ENCODE data around the gene MAPK7. TPM values are rescaled to one million over a fixed set of nuclear protein-coding genes. Genes with fewer than 3 reads are reported as not detected.
A peak's percentile ranks its signal among the peaks of the same experiment; 100 is the strongest.

The MAPK7 gene
- total and polyA plus RNA-seq, 2 donors (not counting 1 experiment from before 2014, with no cell fraction given) = 12.8 to 18.8 TPM

DNA sequence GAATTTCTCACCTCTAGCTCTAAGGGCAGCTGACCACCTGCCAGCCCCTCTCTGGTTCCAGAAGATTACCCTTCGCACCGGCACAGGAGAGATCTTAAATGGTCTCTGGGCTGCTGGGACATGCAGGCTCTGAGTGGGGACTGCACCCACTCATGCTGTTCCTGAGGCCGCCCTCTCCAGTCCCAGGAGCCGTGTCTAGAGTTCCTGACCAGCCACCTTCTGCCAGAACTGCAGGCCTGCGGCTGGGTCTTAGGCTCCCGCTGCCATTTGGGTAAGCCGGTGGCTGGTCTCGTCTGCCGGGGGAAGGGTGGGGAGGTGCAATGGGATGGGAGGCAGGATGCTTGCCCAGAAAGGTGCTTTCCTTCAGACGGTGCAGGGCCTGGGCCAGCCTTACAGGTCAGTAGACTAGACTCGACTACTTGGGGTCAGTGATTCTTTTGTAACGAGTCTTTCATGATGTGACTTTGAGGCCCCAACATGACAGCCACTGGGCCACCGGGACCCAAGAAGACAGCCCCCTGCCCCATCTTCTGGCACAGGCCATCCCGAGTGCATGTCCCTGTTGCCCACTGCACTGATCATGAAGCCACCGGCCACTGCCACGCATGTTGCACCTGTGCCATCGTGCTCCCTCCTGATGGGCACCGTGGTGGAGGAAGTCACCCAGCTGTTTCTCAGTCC is 42.2 kb upstream of the MAPK7 start:
- Histone ChIP-seq H2AFZ (ENCODE audit: low read length) (no peak overlapping the region), H3K9ac (ENCODE audit: insufficient read depth, low read length) (no peak overlapping the region), H3K36me3 (ENCODE audit: control insufficient read depth, insufficient read depth, low read length) (peaks cover 11% of the 10 kb centered on the region), H3K27ac (ENCODE audit: insufficient read depth, low read length) (no peak overlapping the region), H3K4me1 (ENCODE audit: control insufficient read depth, extremely low read depth, insufficient read depth, low read length) (peaks cover 24% of the 10 kb centered on the region), H3K4me2 (ENCODE audit: extremely low read depth, insufficient read depth, low read length) (no peak overlapping the region), H3K79me2 (ENCODE audit: control insufficient read depth, insufficient read depth, low read length) (no peaks in the 10 kb centered on the region), H3K4me3 (replicated peaks in 1 of 4; ENCODE audit: control extremely low read depth in 1 of 4, insufficient read depth in 1 of 4, low read depth in 3 of 4, low read length in 4 of 4) (no peak overlapping the region), H3K9me3 (ENCODE audit: control insufficient read depth, insufficient read depth, low read depth, low read length) (no peaks in the 10 kb centered on the region), H4K20me1 (ENCODE audit: control insufficient read depth, extremely low read depth, insufficient read depth, low read length) (no peaks in the 10 kb centered on the region), H3K27me3 (ENCODE audit: control insufficient read depth, insufficient read depth, low read length) (no peaks in the 10 kb centered on the region)
- TF ChIP-seq, protein P1, sequence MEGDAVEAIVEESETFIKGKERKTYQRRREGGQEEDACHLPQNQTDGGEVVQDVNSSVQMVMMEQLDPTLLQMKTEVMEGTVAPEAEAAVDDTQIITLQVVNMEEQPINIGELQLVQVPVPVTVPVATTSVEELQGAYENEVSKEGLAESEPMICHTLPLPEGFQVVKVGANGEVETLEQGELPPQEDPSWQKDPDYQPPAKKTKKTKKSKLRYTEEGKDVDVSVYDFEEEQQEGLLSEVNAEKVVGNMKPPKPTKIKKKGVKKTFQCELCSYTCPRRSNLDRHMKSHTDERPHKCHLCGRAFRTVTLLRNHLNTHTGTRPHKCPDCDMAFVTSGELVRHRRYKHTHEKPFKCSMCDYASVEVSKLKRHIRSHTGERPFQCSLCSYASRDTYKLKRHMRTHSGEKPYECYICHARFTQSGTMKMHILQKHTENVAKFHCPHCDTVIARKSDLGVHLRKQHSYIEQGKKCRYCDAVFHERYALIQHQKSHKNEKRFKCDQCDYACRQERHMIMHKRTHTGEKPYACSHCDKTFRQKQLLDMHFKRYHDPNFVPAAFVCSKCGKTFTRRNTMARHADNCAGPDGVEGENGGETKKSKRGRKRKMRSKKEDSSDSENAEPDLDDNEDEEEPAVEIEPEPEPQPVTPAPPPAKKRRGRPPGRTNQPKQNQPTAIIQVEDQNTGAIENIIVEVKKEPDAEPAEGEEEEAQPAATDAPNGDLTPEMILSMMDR (conservative IDR thresholded peaks at IDR 0.05 in 1 of 2, IDR thresholded peaks at IDR 0.05 in 1 of 2; ENCODE audit: low read depth in 1 of 2, low read length in 2 of 2) = no peak
- TF ChIP-seq EZH2 (IDR thresholded peaks at IDR 0.05; ENCODE audit: low read length, missing control alignments) = no peak
- DNase-seq (ENCODE audit: low read depth in 2 of 2) = no peak

DNA sequence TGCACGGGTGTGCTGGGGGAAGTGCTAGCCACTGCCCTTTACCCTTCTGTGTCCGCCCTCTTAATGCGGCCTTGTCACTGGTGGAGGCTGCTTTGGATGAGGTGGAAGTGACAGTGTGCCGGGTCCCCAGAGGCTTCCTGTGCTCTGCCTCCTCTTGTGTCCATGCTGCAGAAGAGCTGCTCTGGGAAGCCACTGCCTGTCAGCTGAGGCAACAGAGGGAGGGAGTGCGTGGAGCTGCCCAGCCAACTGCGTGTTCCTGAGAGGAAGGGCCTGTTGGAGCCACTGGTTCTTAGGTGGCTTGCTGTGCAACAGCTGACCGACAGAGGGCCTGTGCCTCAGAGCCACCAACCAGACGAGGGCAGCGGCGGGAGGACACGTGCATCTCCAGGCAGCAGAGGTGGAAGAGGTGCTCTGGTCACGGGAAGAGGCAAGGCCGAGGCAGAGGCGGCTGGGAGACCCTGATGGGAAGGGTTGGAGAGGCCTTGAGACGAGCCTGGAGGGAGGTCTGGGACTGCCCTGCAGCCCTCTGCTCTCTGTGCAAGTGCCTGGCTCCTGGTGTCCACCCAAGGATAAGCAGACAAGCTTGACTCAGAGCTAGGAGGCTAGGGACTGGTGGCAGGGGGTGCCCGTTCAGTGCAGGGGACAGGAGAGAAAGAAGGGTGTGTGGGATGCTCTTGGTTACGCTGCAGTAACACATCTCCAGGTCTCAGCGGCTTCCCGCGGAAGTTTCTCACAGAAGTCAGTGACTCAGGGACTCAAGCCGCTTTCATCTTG is 41.2 kb upstream of the MAPK7 start:
- TF ChIP-seq, protein P1 (conservative IDR thresholded peaks at IDR 0.05 in 1 of 2, IDR thresholded peaks at IDR 0.05 in 1 of 2; ENCODE audit: low read depth in 1 of 2, low read length in 2 of 2) = peak in 1 of 2 donors; percentile 55
- TF ChIP-seq EZH2 (IDR thresholded peaks at IDR 0.05; ENCODE audit: low read length, missing control alignments) = no peak
- no peak overlapping the region for H2AFZ ChIP-seq (ENCODE audit: low read length)
- no peaks in the 10 kb centered on the region for H3K9me3 ChIP-seq (ENCODE audit: control insufficient read depth, insufficient read depth, low read depth, low read length)
- H3K4me1 ChIP-seq (ENCODE audit: control insufficient read depth, extremely low read depth, insufficient read depth, low read length) = peaks cover 15% of the 10 kb centered on the region
- no peaks in the 10 kb centered on the region for H4K20me1 ChIP-seq (ENCODE audit: control insufficient read depth, extremely low read depth, insufficient read depth, low read length)
- H3K9ac ChIP-seq (ENCODE audit: insufficient read depth, low read length) = peak overlapping the region; percentile 9
- H3K27me3 ChIP-seq (ENCODE audit: control insufficient read depth, insufficient read depth, low read length) = no peaks in the 10 kb centered on the region
- no peak overlapping the region for H3K4me3 ChIP-seq (replicated peaks in 1 of 4; ENCODE audit: control extremely low read depth in 1 of 4, insufficient read depth in 1 of 4, low read depth in 3 of 4, low read length in 4 of 4)
- peaks cover 11% of the 10 kb centered on the region for H3K36me3 ChIP-seq (ENCODE audit: control insufficient read depth, insufficient read depth, low read length)
- H3K79me2 ChIP-seq (ENCODE audit: control insufficient read depth, insufficient read depth, low read length) = no peaks in the 10 kb centered on the region
- peak in 1 of 2 donors; percentile 20 for DNase-seq (ENCODE audit: low read depth in 2 of 2)
- H3K4me2 ChIP-seq (ENCODE audit: extremely low read depth, insufficient read depth, low read length) = no peak overlapping the region
- H3K27ac ChIP-seq (ENCODE audit: insufficient read depth, low read length) = no peak overlapping the region

DNA sequence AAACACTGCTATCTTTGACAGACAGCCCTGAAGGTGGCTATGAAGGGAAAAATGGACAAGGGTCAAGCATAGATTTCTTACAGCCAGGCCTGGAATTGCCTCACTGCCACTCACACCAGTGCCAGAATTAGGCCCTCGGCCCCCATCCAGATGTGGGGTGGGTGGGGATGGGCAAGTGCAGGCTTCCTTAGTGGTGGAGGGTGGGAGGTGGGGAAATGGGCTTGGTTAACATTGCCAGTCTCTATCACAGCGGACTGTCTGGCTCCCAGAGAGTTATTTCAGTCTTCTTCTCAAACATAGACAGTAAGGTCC is 40.6 kb upstream of the MAPK7 start:
- no peak overlapping the region for H3K4me2 ChIP-seq (ENCODE audit: extremely low read depth, insufficient read depth, low read length)
- peaks cover 12% of the 10 kb centered on the region for H3K4me1 ChIP-seq (ENCODE audit: control insufficient read depth, extremely low read depth, insufficient read depth, low read length)
- peak in 1 of 2 donors; percentile 32 for DNase-seq (ENCODE audit: low read depth in 2 of 2)
- H4K20me1 ChIP-seq (ENCODE audit: control insufficient read depth, extremely low read depth, insufficient read depth, low read length) = no peaks in the 10 kb centered on the region
- no peak overlapping the region for H3K27ac ChIP-seq (ENCODE audit: insufficient read depth, low read length)
- no peaks in the 10 kb centered on the region for H3K79me2 ChIP-seq (ENCODE audit: control insufficient read depth, insufficient read depth, low read length)
- peaks cover 11% of the 10 kb centered on the region for H3K36me3 ChIP-seq (ENCODE audit: control insufficient read depth, insufficient read depth, low read length)
- no peaks in the 10 kb centered on the region for H3K27me3 ChIP-seq (ENCODE audit: control insufficient read depth, insufficient read depth, low read length)
- no peaks in the 10 kb centered on the region for H3K9me3 ChIP-seq (ENCODE audit: control insufficient read depth, insufficient read depth, low read depth, low read length)
- no peak for TF ChIP-seq EZH2 (IDR thresholded peaks at IDR 0.05; ENCODE audit: low read length, missing control alignments)
- TF ChIP-seq, protein P1 (conservative IDR thresholded peaks at IDR 0.05 in 1 of 2, IDR thresholded peaks at IDR 0.05 in 1 of 2; ENCODE audit: low read depth in 1 of 2, low read length in 2 of 2) = no peak
- no peak overlapping the region for H3K4me3 ChIP-seq (replicated peaks in 1 of 4; ENCODE audit: control extremely low read depth in 1 of 4, insufficient read depth in 1 of 4, low read depth in 3 of 4, low read length in 4 of 4)
- H3K9ac ChIP-seq (ENCODE audit: insufficient read depth, low read length) = no peak overlapping the region
- no peak overlapping the region for H2AFZ ChIP-seq (ENCODE audit: low read length)

Data from fibroblast of lung (primary cell).